Aorta (tissue), 5 donors: ENCODE measurements around the gene HMG20A. TPM values are rescaled to one million over a fixed set of nuclear protein-coding genes. Genes with fewer than 3 reads are reported as not detected.

Experiments
- ATAC-seq: fragments of 200-7000 bp; cut with Tn5 transposase; one replicate; pipeline ENCODE4 v1.9.1; 2022; ENCODE audit warnings: moderate library complexity; ENCODE audit not compliant: low FRiP score
- DNase-seq, 2 donors: peaks; one replicate each; pipeline ENCODE4 v3.0.0-alpha.2; 2020
- H3K27ac ChIP-seq, 2 donors: one replicate each; pipeline ENCODE4 v1.5.1; 2013; ENCODE audit warnings: low read length in 2 of 2, mild to moderate bottlenecking in 2 of 2, moderate library complexity in 2 of 2, control low read depth in 1 of 2, inconsistent platforms in 1 of 2, low read depth in 1 of 2
- H3K27me3 ChIP-seq, 2 donors: one replicate each; pipeline ENCODE4 v1.6.1; 2013; ENCODE audit warnings: control low read depth in 1 of 2, low read length in 1 of 2, mild to moderate bottlenecking in 1 of 2, moderate library complexity in 1 of 2; ENCODE audit not compliant: insufficient read depth in 2 of 2, control insufficient read depth in 1 of 2
- H3K36me3 ChIP-seq, 2 donors: one replicate each; pipeline ENCODE4 v1.6.1; 2013; ENCODE audit warnings: control low read depth in 1 of 2, low read length in 1 of 2, mild to moderate bottlenecking in 1 of 2; ENCODE audit not compliant: insufficient read depth in 2 of 2, control insufficient read depth in 1 of 2
- H3K4me1 ChIP-seq, 2 donors: one replicate each; pipeline ENCODE4 v1.6.1; 2013; ENCODE audit warnings: low read length in 2 of 2, control low read depth in 1 of 2, mild to moderate bottlenecking in 1 of 2, moderate library complexity in 1 of 2; ENCODE audit not compliant: insufficient read depth in 2 of 2, control insufficient read depth in 1 of 2
- H3K4me3 ChIP-seq, 2 donors: one replicate each; pipeline ENCODE4 v1.5.1; 2013; ENCODE audit warnings: low read length in 2 of 2, control low read depth in 1 of 2, mild to moderate bottlenecking in 1 of 2
- H3K9me3 ChIP-seq: one replicate; pipeline ENCODE4 v1.6.1; 2013; ENCODE audit warnings: mild to moderate bottlenecking, low read length; ENCODE audit not compliant: control insufficient read depth
- WGBS, 2 donors: extraction: QIAGEN DNeasy Blood & Tissue Kit; methylation state at CpG; one replicate each; pipeline ENCODE4 v1.1.7; 2013; 5-methylcytosine and 5-hydroxymethylcytosine counted together
- intact Hi-C, 2 donors: fragments of 100-400 bp; cut with DNase I; formaldehyde crosslinking; loops; one replicate each; pipeline versions ENCODE4 v1.14.2 to v1.15.0; 2022
- polyA plus RNA-seq, 2 donors: library from polyadenylated mRNA; stranded (reverse); fragments of 200-250 nt; gene quantifications; one replicate each; pipeline ENCODE4 v1.2.3, GENCODE V29; 2013
- total RNA-seq, 2 donors: library from RNA; stranded (reverse); fragmentation: NEBNext Ultra II Directional; extraction: Animal tissue kit (Norgen Biotek cat#: 25700); gene quantifications; one replicate each; pipeline ENCODE4 v1.2.1, GENCODE V29; 2021
- donor health status: healthy with polysubstance abuse.
- donor health status: Bipolar disorder and iron deficiency.
- donor health status: DM: no; HTN: no; CAD: no.
- donor health status: DM: no; HTN: no; CAD: no.
- donor health status: DM: yes; HTN: yes; CAD: no.

The HMG20A gene
- total and polyA plus RNA-seq, 4 donors: 11.6 to 44.2 (median 22.4) TPM

GRCh38 chr15:77474310-77474988 lies 53.8 kb downstream of the HMG20A start:
- DNase-seq (no peak), ATAC-seq (no peak)
- WGBS, 2 donors: 83 to 86% methylated on average over 3 of the region's 3 CpGs
- no peaks in the 10 kb centered on the region for H3K27me3 ChIP-seq
- no peaks in the 10 kb centered on the region for H3K4me1 ChIP-seq
- H3K4me3 ChIP-seq: no peak overlapping the region
- H3K27ac ChIP-seq: no peak overlapping the region
- H3K36me3 ChIP-seq: peaks cover 2 to 8% of the 10 kb centered on the region in 2 donors
- H3K9me3 ChIP-seq: no peaks in the 10 kb centered on the region
- intact Hi-C loops: no loop called here

- no peaks in the 10 kb centered on the region for H3K27me3 ChIP-seq
- DNase-seq: no peak
- peaks cover 3 to 10% of the 10 kb centered on the region in 2 donors for H3K36me3 ChIP-seq
- no peak overlapping the region for H3K27ac ChIP-seq
- intact Hi-C loops: no loop called here
- no peaks in the 10 kb centered on the region for H3K9me3 ChIP-seq
- no peak overlapping the region for H3K4me3 ChIP-seq
- WGBS, 2 donors: 94 to 98% methylated on average over 2 of the region's 2 CpGs
- no peak for ATAC-seq
- H3K4me1 ChIP-seq: no peaks in the 10 kb centered on the region
These were observed 54.3 kb downstream of the HMG20A start for GRCh38 chr15:77475001-77475400.

GRCh38 chr15:77475898-77476297 lies 55.2 kb downstream of the HMG20A start:
- 92 to 94% methylated on average over 5 of the region's 5 CpGs for WGBS, 2 donors
- peaks cover 3 to 9% of the 10 kb centered on the region in 2 donors for H3K36me3 ChIP-seq

GRCh38 chr15:77476995-77477394 lies 56.3 kb downstream of the HMG20A start:
- peaks cover 3 to 8% of the 10 kb centered on the region in 2 donors for H3K36me3 ChIP-seq
- H3K27me3 ChIP-seq: no peaks in the 10 kb centered on the region
- no peaks in the 10 kb centered on the region for H3K4me1 ChIP-seq
- no peak overlapping the region for H3K4me3 ChIP-seq
- intact Hi-C loops: no loop called here
- WGBS, 2 donors: 96 to 100% methylated on average over 1 of the region's 1 CpG
- DNase-seq (no peak), ATAC-seq (no peak)
- no peak overlapping the region for H3K27ac ChIP-seq
- H3K9me3 ChIP-seq: no peaks in the 10 kb centered on the region

More at GRCh38 chr15:77475898-77476297, 55.2 kb downstream of the HMG20A start:
- intact Hi-C loops: no loop called here
- DNase-seq (no peak), ATAC-seq (no peak)
- no peaks in the 10 kb centered on the region for H3K4me1 ChIP-seq
- no peak overlapping the region for H3K27ac ChIP-seq
- H3K4me3 ChIP-seq: no peak overlapping the region
- no peaks in the 10 kb centered on the region for H3K9me3 ChIP-seq
- no peaks in the 10 kb centered on the region for H3K27me3 ChIP-seq

- H3K36me3 ChIP-seq: peaks cover 3 to 8% of the 10 kb centered on the region in 2 donors
- WGBS, 2 donors: 86 to 93% methylated on average over 8 of the region's 8 CpGs
These were observed 57.4 kb downstream of the HMG20A start for GRCh38 chr15:77478051-77478450.

GRCh38 chr15:77479015-77479414 lies 58.3 kb downstream of the HMG20A start:
- no peak for DNase-seq
- Histone ChIP-seq H3K27ac (no peak overlapping the region), H3K27me3 (no peaks in the 10 kb centered on the region), H3K4me1 (peaks cover 0 to 1% of the 10 kb centered on the region in 2 donors), H3K4me3 (no peak overlapping the region), H3K9me3 (no peaks in the 10 kb centered on the region), H3K36me3 (peaks cover 3 to 8% of the 10 kb centered on the region in 2 donors)
- WGBS, 2 donors: 96 to 98% methylated on average over 3 of the region's 3 CpGs
- no peak for ATAC-seq
- intact Hi-C loops: no loop called here

More at GRCh38 chr15:77478051-77478450, 57.4 kb downstream of the HMG20A start:
- ATAC-seq (no peak), DNase-seq (no peak)
- H3K9me3 ChIP-seq: no peaks in the 10 kb centered on the region
- no peak overlapping the region for H3K27ac ChIP-seq
- peaks cover 0 to 1% of the 10 kb centered on the region in 2 donors for H3K4me1 ChIP-seq
- no peaks in the 10 kb centered on the region for H3K27me3 ChIP-seq
- intact Hi-C loops: no loop called here
- H3K4me3 ChIP-seq: no peak overlapping the region

GRCh38 chr15:77480859-77481633 lies 60.4 kb downstream of the HMG20A start:
- no peaks in the 10 kb centered on the region for H3K9me3 ChIP-seq
- 86 to 91% methylated on average over 2 of the region's 2 CpGs for WGBS, 2 donors
- H3K36me3 ChIP-seq: peaks cover 6 to 8% of the 10 kb centered on the region in 2 donors
- H3K27me3 ChIP-seq: no peaks in the 10 kb centered on the region
- no peak for DNase-seq
- H3K4me3 ChIP-seq: no peak overlapping the region
- intact Hi-C loops: no loop called here
- H3K27ac ChIP-seq: no peak overlapping the region
- no peak for ATAC-seq
- peaks cover 0 to 1% of the 10 kb centered on the region in 2 donors for H3K4me1 ChIP-seq

- peaks cover 6 to 8% of the 10 kb centered on the region in 2 donors for H3K36me3 ChIP-seq
- H3K4me1 ChIP-seq: peaks cover 0 to 1% of the 10 kb centered on the region in 2 donors
- H3K27me3 ChIP-seq: no peaks in the 10 kb centered on the region
- intact Hi-C loops: no loop called here
- ATAC-seq (no peak), DNase-seq (no peak)
- no peak overlapping the region for H3K4me3 ChIP-seq
- no peak overlapping the region for H3K27ac ChIP-seq
- no peaks in the 10 kb centered on the region for H3K9me3 ChIP-seq
- WGBS, 2 donors: 5 to 13% methylated on average over 1 of the region's 1 CpG
These were observed 61.0 kb downstream of the HMG20A start for GRCh38 chr15:77481670-77482069.
